ENCODE data around the gene OR5D14.

DNA sequence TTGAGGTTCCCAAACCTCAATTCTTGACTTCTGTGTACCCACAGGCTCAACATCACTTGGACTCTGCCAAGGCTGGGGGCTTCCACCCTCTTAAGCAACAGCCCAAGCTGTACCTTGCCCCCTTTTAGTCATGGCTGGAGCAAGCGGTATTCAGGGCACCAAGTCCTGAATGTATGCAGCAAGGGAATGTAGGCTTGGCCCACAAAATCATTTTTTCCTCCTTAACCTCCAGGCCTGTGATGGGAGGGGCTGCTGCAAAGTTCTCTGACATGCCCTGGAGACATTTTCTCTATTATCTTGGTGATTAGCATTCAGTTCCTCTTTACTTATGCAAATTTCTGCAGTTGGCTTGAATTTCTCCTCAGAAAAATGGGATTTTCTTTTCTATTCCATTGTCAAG is 10.9 kb downstream of the OR5D14 start:
- TF ChIP-seq, protein P1, sequence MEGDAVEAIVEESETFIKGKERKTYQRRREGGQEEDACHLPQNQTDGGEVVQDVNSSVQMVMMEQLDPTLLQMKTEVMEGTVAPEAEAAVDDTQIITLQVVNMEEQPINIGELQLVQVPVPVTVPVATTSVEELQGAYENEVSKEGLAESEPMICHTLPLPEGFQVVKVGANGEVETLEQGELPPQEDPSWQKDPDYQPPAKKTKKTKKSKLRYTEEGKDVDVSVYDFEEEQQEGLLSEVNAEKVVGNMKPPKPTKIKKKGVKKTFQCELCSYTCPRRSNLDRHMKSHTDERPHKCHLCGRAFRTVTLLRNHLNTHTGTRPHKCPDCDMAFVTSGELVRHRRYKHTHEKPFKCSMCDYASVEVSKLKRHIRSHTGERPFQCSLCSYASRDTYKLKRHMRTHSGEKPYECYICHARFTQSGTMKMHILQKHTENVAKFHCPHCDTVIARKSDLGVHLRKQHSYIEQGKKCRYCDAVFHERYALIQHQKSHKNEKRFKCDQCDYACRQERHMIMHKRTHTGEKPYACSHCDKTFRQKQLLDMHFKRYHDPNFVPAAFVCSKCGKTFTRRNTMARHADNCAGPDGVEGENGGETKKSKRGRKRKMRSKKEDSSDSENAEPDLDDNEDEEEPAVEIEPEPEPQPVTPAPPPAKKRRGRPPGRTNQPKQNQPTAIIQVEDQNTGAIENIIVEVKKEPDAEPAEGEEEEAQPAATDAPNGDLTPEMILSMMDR (IDR thresholded peaks at IDR 0.05), result no peak
- TF ChIP-seq EZH2 (IDR thresholded peaks at IDR 0.05) (no peak), EZH2phosphoT487 (IDR thresholded peaks at IDR 0.05) (no peak)

Data from neural progenitor cell (in vitro differentiated cells).